Measurements from ENCODE around the gene PTRH1.

The PTRH1 gene

GRCh38 chr9:127716412-127716811 is 949 bp upstream of the PTRH1 start:
- DNase-seq = no peak

GRCh38 chr9:127714951-127715469 is 453 bp downstream of the PTRH1 start:
- DNase-seq = no peak

- no peak for DNase-seq
Measured at GRCh38 chr9:127714020-127714750, 1.3 kb downstream of the PTRH1 start.

- no peak for DNase-seq
Measured at GRCh38 chr9:127712867-127713266, 2.6 kb downstream of the PTRH1 start.

GRCh38 chr9:127712371-127712770 is 3.1 kb downstream of the PTRH1 start:
- no peak for DNase-seq

- DNase-seq = no peak
Measured at GRCh38 chr9:127711831-127712274, 3.6 kb downstream of the PTRH1 start.

- no peak for DNase-seq
Measured at GRCh38 chr9:127711226-127711701, 4.2 kb downstream of the PTRH1 start.

GRCh38 chr9:127710204-127710783 is 5.2 kb downstream of the PTRH1 start:
- DNase-seq = no peak

- DNase-seq = no peak
Measured at GRCh38 chr9:127708952-127709587, 6.4 kb downstream of the PTRH1 start.

GRCh38 chr9:127707766-127708165 is 7.7 kb downstream of the PTRH1 start:
- no peak for DNase-seq

GRCh38 chr9:127706836-127707241 is 8.6 kb downstream of the PTRH1 start, which contains the start of gene CFAP157:
TSS of gene CFAP157 (plus strand) at chr9:127706988. CDS start at chr9:127707032, 44 bp downstream.
- DNase-seq = no peak

GRCh38 chr9:127705577-127706379 is 9.7 kb downstream of the PTRH1 start:
- DNase-seq = no peak

GRCh38 chr9:127703289-127703946 is 12.0 kb downstream of the PTRH1 start:
- no peak for DNase-seq

GRCh38 chr9:127700594-127701255 is 14.7 kb downstream of the PTRH1 start:
- DNase-seq = peak; percentile 25

- DNase-seq = no peak
Measured at GRCh38 chr9:127700140-127700539, 15.3 kb downstream of the PTRH1 start.

GRCh38 chr9:127698985-127699670 is 16.3 kb downstream of the PTRH1 start:
- DNase-seq = no peak

GRCh38 chr9:127698386-127698785 is 17.1 kb downstream of the PTRH1 start:
- no peak for DNase-seq

- no peak for DNase-seq
Measured at GRCh38 chr9:127697575-127697974, 17.9 kb downstream of the PTRH1 start.

GRCh38 chr9:127694890-127695720 is 20.4 kb downstream of the PTRH1 start:
- no peak for DNase-seq

GRCh38 chr9:127693697-127694096 is 21.8 kb downstream of the PTRH1 start:
- no peak for DNase-seq

Data from DMS79 (cell line).